Thoracic aorta (tissue), 2 donors: Measurements from ENCODE around the gene OSTF1. TPM values are rescaled to one million over a fixed set of nuclear protein-coding genes. Genes with fewer than 3 reads are reported as not detected.

Experiments used
- ATAC-seq: fragments of 150-250 bp; one replicate; pipeline ENCODE4 v1.8.0; 2017; ENCODE audit warnings: low read depth; ENCODE audit not compliant: insufficient number of reproducible peaks, low FRiP score
- DNase-seq: peaks from one replicate; pipeline ENCODE4 v3.0.0-alpha.2; 2020; ENCODE audit warnings: low spot score
- H3K27ac ChIP-seq, 2 donors: fragments of 200-600 bp; sonication (generic); 1 replicate in 1 of 2; 2 replicates in 1 of 2; pipeline ENCODE4 v1.5.1; 2016; ENCODE audit warnings: mild to moderate bottlenecking in 2 of 2, moderate library complexity in 2 of 2
- H3K27me3 ChIP-seq: fragments of 200-600 bp; sonication (generic); replicated peaks from 2 replicates; pipeline ENCODE4 v1.6.0; 2016; ENCODE audit warnings: mild to moderate bottlenecking; ENCODE audit not compliant: insufficient read depth
- H3K36me3 ChIP-seq: fragments of 200-600 bp; sonication (generic); one replicate; pipeline ENCODE4 v1.5.1; 2016
- H3K4me1 ChIP-seq, 2 donors: fragments of 200-600 bp; sonication (generic); 1 replicate in 1 of 2; 2 replicates in 1 of 2; pipeline versions ENCODE4 v1.5.1 to v1.6.0; 2016; ENCODE audit warnings: low read depth in 2 of 2, mild to moderate bottlenecking in 1 of 2; ENCODE audit not compliant: control insufficient read depth in 1 of 2
- H3K4me3 ChIP-seq: fragments of 200-600 bp; sonication (generic); 2 replicates; pipeline ENCODE4 v1.5.1; 2016; ENCODE audit warnings: mild to moderate bottlenecking
- H3K9me3 ChIP-seq: fragments of 200-600 bp; sonication (generic); 2 replicates; pipeline ENCODE4 v1.5.1; 2016
- total RNA-seq, 2 donors: library from RNA; depleted of rRNA; stranded (reverse); fragments of >200 nt; gene quantifications; one replicate each; pipeline versions ENCODE4 v1.1.0 to v1.2.3, GENCODE V29; 2016
- TF ChIP-seq, protein P1 (sequence below): fragments of 200-600 bp; sonication (generic); IDR thresholded peaks from one replicate; pipeline ENCODE4 v1.5.1; 2019; ENCODE audit warnings: antibody characterized with exemption

OSTF1 gene, protein sequence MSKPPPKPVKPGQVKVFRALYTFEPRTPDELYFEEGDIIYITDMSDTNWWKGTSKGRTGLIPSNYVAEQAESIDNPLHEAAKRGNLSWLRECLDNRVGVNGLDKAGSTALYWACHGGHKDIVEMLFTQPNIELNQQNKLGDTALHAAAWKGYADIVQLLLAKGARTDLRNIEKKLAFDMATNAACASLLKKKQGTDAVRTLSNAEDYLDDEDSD
- 10 to 100 TPM; 16.8 to 33.9 TPM for total RNA-seq

DNA sequence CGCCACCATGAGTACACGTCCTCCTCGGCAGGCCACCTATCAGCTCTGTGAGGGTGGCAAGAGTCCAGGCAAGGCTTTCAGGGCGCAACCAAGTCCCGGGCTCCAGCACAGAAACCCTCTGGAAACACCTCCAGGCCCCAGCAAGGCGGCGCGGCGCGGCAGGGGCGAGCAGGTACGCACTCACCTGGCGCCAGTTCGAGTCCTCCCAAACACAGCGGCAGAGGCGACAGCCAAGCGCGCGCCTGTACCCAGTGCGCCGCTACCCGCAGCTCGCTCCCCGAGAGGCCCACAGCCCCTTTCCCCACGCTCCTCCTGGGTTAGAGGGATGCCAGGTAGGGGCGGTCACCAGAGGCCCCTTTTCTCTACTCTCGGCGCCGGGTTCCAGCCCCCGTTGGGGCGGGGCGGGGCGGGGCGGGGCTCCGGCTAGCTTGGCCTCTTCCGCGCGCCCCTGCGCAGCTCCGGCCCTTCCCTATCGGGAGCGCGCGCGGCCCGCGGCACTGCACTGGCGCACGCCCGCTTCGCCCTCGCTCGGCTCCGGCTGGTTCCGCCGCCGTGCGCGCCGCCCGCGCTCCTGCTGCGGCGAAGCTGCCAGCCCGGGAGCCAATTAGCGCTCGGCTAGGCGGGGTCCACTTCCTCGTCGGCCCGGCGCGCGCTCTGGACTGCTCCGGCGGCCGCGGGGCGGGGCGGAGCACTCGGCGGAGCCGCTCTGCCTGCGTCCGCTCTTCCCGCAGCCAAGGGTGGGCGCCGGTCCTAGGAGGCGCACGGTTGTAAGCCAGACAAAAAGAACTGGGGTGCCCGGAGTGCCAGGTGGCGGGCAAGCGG is at the start of gene OSTF1, which contains the start of gene NMRK1:
Gene OSTF1 (plus strand): TSS at position 691 of the 822 bp plus-strand sequence. CDS start 179 bp downstream, outside the sequence.
Gene NMRK1 (minus strand): TSS at position 332 of the 822 bp plus-strand sequence. CDS start 5,040 bp downstream, outside the sequence.
- Histone ChIP-seq H3K27me3 (no peaks in the 10 kb centered on the region), H3K27ac (peak within 1 kb of the TSS; percentile 83 to 98), H3K9me3 (no peaks in the 10 kb centered on the region), H3K36me3 (no peaks in the 10 kb centered on the region), H3K4me3 (peak within 1 kb of the TSS; percentile 99), H3K4me1 (peaks cover 18 to 36% of the 10 kb centered on the region in 2 donors)
- peak; percentile 56 for ATAC-seq
- TF ChIP-seq, protein P1, sequence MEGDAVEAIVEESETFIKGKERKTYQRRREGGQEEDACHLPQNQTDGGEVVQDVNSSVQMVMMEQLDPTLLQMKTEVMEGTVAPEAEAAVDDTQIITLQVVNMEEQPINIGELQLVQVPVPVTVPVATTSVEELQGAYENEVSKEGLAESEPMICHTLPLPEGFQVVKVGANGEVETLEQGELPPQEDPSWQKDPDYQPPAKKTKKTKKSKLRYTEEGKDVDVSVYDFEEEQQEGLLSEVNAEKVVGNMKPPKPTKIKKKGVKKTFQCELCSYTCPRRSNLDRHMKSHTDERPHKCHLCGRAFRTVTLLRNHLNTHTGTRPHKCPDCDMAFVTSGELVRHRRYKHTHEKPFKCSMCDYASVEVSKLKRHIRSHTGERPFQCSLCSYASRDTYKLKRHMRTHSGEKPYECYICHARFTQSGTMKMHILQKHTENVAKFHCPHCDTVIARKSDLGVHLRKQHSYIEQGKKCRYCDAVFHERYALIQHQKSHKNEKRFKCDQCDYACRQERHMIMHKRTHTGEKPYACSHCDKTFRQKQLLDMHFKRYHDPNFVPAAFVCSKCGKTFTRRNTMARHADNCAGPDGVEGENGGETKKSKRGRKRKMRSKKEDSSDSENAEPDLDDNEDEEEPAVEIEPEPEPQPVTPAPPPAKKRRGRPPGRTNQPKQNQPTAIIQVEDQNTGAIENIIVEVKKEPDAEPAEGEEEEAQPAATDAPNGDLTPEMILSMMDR = no peak
- DNase-seq = peak; percentile 75

DNA sequence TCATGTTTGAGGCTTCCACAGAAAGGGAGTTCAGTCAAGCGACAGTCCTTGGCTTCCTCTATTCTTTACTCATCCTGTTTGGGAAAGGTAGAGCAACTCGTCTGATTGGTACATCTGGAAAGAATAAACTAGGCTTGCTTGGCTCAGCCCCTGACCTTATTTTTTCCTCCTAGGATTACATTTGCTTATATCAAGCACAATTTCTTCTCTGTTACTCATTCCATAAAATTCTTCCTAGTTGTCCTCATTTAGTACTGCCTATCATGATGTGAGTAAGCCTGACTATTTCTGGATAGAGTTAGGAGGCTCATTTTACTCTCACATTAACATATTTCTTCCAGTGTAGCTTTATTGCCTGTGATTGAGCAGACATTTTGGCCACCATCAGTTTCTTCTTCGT is 49.3 kb upstream of the OSTF1 start:
- Histone ChIP-seq H3K9me3 (no peaks in the 10 kb centered on the region), H3K4me1 (no peaks in the 10 kb centered on the region), H3K27me3 (no peaks in the 10 kb centered on the region), H3K4me3 (no peak overlapping the region), H3K27ac (no peak overlapping the region), H3K36me3 (no peaks in the 10 kb centered on the region)
- TF ChIP-seq, protein P1 = no peak
- DNase-seq = no peak
- ATAC-seq = no peak

DNA sequence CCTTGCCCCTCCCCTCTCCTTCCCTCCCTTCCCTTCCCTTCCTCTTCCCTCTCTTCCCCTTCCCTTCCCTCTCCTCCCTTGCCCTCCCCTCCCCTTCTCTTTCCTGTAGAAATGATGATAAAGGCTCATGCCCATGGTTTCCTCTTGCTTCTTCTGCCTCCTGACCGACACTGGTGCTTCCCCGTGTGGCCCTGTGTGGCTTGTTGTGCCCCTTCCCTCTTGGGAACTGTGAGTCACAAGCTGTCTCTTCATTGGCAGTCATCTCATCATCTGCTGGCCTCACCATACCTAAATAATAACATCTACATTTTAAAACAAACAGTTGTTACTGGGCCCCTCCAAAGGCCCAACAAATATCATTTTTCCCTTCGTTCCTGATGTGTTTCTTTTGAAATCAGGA is 48.5 kb upstream of the OSTF1 start:
- no peak overlapping the region for H3K4me3 ChIP-seq
- no peaks in the 10 kb centered on the region for H3K27me3 ChIP-seq
- no peaks in the 10 kb centered on the region for H3K4me1 ChIP-seq
- DNase-seq = no peak
- TF ChIP-seq, protein P1 = no peak
- H3K27ac ChIP-seq = no peak overlapping the region
- no peaks in the 10 kb centered on the region for H3K36me3 ChIP-seq
- H3K9me3 ChIP-seq = no peaks in the 10 kb centered on the region
- no peak for ATAC-seq

DNA sequence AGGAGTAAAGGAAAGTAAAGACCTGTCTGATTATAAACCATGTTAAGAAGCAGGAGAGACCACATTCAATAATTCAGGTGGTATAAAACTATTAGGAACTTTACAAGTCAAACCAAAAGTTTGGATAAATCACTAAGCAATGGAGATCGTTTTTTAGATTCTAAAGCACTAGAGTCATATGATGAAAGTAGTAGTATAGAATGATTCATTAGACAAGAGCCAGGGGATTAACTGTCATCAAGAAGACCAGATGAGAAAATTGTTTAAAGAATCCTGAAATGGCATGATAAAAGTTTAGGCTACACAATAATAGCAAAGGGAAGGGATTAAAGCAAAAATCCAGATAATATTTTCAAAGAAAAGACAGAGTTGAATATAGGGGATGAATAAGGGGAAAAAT is 47.3 kb upstream of the OSTF1 start:
- DNase-seq (no peak), ATAC-seq (no peak)
- Histone ChIP-seq H3K27ac (no peak overlapping the region), H3K27me3 (no peaks in the 10 kb centered on the region), H3K4me3 (no peak overlapping the region), H3K36me3 (no peaks in the 10 kb centered on the region), H3K9me3 (no peaks in the 10 kb centered on the region), H3K4me1 (no peaks in the 10 kb centered on the region)
- TF ChIP-seq, protein P1 = no peak

DNA sequence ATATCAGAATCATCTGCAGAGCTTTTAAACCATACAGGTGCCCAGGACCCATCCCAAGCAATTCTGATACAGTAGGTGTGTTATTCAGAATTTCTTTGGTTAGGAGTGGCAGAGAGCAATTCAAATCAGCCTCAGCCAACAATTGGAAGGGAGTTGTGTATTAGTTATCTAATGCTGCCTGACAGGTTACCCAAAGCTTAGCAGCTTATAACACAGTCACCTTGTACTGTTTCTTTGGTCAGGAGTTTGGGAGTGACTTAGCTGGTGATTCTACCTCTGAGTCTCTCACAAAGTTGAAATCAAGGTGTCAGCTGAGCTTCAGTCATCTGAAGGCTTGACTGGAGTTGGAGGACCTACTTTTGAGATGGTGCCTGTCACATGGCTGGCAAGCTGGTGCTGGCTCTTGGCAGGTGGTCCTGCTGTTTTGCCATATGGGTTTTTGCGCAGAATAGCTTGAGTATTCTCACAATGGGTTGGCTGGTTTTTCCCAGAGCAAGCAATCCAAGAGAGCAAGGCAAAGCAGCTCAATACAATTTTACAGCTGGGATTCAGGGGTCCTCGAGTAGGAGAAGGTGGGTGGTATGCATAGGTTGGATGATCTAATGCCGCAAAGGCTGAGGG is 41.5 kb upstream of the OSTF1 start:
- ATAC-seq (no peak), DNase-seq (no peak)
- H3K4me1 ChIP-seq = no peaks in the 10 kb centered on the region
- H3K27ac ChIP-seq = no peak overlapping the region
- no peaks in the 10 kb centered on the region for H3K27me3 ChIP-seq
- no peak overlapping the region for H3K4me3 ChIP-seq
- H3K36me3 ChIP-seq = no peaks in the 10 kb centered on the region
- TF ChIP-seq, protein P1 = no peak
- no peaks in the 10 kb centered on the region for H3K9me3 ChIP-seq
